Islet of Langerhans (tissue), 1 donor: ENCODE results near the gene EPB41L4B.
A peak's percentile ranks its signal among the peaks of the same experiment; 100 is the strongest.

Experiments used
- FAIRE-seq: peaks from one replicate; lab custom pipeline; 2011; peaks lifted over from hg19 to GRCh38; lab: Jason Lieb, UNC

Gene EPB41L4B

DNA sequence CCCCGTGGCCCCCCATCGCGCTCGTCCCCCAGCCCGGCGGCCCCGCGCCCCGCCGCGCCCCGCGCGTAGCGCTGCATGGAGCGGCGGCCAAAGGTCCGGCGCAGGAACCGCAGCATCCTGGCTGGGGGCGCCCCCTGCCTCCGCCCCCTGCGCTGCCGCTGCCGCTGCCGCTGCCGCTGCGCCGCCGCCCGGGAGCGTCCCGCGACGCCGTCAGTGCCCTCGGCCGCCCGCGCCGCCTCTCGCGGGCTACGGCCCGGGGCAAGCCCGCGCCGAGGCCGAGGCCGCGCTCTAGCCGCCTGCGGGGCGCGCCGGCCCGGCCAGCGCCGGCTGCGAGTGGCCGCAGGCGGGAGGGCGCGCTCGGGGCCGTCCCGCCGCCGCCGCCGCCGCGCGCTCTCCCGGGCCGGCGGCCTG is 523 bp downstream of the EPB41L4B start:
- FAIRE-seq, result no peak

DNA sequence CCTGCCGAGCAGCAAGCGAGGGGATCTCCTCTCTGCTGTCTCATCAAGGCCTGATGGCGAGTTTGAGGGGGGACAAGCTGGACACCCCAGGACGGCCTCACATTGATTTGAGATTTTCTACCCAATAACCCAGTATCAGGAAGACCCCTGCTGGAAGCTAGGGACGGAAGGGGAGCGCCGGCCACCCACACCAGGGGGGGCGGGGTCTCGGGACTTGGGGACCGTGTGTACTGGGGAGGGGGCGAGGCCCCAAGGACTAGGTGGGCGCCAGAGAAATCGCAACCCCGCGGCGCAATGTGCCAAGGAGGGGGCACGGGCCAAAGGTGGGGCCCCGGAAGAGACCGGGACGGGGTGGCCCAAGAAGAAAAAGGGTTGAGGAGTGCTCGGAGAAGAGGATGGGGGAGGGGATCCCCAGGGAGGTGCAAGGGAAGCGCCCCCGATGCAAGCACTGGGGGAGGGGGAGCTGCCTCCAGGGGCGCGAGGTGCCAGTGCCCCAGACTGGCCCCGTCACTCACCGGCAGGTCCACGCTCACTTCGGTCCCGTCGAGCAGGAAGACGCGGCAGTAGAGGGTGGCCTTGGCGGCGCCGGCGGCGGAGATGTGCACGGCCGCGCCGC is 1.1 kb downstream of the EPB41L4B start:
- FAIRE-seq, result no peak

DNA sequence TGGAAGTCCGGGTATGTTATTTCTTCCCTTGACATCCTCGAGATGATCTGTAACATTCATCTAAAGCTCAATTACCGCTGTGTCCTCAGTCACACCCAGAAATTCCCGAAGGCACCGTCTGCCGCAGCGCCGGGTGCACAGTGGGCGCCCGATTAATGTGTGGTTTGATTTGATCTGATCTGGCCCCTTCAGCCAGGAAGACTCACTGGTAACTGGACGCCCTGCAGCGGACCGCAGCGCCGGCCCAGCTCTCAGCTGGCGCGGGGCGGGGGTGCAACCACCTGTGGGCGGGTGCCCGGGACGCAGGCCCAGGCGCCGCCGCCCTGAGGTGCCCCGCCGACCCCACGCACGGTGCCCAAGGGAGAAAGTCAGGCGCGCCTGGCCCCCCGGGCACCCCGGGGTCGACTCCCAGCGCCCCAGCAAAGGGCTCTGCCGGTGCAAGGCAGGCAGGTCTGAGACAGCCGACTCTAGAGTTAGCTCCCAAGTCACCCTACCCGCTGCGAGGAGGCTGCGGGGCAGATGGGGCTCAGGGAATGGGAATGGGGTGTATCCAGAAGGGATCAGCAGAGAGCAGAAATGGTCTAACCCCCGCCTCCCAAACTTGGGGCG is 1.7 kb downstream of the EPB41L4B start:
- no peak for FAIRE-seq

DNA sequence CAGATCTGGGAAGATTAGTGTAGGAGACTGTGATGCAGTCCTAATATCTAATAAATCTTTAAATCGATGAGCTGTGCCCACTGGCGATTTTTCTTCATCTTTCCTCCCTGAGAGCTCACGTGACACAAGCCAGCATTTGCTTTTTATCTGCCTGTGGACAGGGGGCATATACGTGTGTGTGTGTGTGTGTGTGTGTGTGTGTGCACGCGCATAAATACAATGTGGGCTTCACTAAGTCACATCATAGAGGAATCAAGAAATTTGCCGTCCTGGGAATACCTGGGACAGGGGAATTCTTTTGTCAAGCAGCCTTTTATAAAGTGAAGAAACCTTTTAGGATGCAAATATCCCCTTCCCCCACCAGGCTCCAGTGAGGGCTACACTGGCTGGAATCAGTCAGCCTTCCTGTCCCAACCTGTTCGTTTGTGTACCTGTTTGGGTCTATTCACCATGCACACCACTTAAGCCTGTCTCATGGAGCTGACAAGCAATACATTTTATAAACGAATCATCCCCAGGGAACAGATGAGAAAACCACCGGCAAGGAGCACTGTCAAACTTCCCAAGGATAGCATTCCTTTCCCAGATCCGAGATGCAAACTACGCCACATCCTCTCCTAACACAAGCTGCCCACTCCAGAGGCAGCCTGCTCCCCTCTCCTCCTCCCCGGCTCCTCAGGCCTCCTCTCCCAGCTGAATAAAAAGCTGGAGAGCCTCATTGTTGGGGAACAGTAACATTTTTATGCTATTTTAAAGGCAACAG is 2.7 kb downstream of the EPB41L4B start:
- FAIRE-seq, result no peak

DNA sequence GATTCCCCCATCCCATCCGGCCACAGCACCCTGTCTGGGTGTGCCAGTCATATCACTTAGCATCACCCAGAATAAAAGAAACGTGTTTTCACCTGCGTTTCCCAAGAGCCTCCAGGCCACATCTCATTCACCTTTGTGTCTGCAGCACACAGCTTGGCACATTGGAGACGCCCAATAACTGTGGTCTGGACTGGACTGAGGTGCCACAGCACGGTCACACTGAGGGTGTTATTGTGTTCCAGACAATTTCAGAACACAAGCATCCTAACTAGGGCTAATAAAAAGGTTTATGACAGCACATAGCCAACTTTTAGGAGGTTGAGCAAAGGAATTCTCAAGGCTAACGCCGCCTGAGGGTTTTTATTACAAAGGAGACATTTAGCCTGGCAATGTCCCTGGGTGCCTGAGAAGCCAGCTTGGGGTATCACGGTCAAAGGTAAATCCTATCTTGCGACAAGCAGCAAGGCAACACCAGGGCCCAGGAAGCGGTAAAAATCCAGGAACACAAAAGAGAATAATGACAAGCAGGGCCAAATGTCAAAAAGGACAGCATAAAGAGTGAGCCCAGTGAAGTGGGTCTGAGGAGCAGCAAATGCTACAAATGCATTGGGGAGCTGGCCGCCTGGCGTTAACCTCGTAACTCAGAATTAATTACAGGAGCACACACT is 3.4 kb downstream of the EPB41L4B start:
- FAIRE-seq, result no peak

DNA sequence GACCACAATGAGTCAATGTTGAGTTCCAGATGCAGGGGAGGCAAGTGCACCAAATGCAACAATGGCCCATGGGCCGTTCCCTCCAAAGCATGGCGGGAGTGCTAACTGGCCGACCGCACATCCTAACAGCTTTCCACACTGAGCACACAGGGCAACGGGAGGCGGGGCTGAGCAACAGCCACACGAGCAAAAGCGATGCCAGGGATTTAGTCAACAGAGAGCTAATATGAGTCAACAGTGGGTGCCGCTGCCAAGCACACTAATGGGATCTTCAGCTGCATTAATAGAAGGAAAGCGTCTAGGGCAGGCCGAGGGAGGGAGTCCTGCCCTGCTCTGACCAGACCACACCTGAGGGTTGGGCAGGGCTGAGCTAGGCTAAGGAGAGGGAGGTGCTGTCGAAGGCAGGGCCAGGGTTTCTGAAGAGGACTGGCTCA is 4.6 kb downstream of the EPB41L4B start:
- FAIRE-seq, result peak; percentile 98

DNA sequence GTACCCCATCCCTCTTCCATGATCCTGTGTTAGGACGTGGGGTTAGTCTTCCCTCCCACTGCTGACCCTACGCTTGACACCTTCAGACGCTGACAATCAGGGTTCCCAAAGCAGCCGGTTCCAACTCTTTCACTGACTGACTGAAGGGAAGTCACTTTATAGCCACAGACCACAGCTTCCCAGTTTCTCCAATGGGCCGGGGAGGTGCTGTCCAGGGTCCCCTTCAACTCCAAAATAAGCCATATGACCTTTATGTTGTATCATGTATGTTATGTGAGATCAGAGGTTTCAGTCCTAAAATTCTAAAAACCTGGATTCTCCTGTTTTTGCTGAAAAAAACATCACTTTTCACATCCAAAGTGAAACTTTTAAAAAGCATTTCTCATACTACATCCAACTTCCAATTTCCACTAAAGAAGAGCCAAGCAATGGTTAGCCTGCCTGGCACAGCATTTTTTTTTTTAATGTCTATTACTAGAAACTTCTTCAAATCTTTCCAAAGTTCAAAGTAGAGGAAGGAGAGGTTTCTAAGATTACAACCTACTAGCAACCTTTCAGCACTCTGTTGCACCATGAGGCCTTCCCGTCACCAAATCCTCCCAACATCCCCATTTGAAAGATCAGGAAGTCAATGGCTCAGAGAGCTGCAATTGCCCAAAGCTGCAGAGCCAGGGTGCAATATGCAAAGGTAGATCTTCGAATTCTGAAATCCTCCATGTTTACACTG is 5.2 kb downstream of the EPB41L4B start:
- FAIRE-seq, result no peak

DNA sequence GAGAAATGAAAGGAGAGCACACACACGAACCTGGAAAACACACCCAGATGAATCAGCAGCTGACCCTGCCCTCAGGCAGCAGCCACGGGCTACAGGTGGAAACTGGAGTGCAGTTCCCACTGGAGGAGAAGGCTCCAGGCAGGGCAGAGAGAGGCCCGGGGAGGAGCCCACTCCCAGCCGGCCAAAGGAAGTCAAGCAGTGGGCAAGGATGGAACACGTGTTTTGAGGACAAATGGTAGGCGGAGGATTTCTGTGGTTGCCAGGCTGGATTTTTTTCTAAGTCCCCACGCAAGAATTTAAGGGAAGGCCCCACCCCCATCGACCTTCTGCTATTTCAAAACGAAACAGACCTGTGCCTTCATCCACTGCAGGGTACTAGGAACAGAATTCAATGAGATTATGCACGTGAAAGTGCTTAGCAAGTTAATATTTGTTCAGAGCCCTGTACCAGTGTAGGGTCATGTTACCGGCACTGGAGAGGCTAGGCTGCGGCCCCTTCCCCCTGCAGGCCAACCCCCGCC is 6.8 kb downstream of the EPB41L4B start:
- FAIRE-seq, result no peak

DNA sequence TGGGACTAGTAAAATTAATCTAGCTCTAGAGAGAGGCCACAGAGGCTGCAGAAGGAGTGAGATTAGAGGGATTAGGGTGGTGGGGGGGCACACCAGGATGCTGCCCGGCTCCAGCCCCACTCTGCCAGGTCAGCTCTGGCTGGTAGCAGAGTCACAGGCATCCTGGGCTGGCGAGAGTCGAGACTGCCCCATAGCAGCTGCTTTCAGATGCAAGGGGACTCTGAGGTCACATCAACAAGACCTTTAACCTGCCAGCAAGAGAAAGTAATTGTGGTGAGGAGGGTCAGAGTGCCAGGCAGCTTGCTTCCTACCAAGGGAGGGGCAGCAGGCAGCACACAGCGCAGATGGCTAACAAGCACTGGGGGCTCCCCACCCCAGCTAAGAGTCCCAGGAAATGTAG is 7.5 kb downstream of the EPB41L4B start:
- no peak for FAIRE-seq

DNA sequence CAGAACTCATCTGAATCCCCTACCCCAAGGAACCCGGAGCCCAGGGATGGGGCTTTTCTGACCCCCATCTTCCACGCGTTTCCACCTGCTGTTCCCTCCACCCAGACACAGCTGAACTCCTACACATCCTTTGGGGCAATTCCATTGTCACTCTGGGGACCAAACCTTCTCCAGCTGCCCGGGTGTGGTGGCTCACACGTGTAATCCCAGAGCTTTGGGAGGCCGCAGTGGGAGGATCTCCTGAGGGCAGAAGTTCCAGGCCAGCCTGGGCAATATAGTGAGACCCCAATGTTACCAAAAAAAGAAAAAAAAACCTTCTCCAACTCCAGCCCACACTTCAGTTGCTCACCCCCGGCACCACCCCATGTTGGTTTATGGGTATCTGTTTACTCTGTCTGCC is 8.1 kb downstream of the EPB41L4B start:
- no peak for FAIRE-seq

DNA sequence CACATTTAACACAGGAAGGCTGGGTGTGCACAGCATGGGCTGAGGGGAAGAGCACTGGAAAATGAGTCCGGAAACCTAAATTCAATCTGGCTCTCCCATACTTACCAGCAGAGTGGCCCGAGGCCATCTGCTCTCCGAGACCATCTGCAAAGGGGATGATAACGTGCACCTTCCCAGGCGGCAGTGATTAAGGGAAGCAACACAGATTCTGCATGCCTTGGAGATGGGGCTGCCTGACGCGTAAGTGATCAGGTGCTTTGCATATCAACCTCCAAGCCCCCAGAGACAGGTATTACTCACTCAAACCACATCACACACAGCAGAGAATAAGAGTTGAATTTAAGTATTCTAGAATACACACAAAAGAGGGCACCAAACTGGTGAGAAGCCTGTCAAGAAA is 9.1 kb downstream of the EPB41L4B start:
- FAIRE-seq, result no peak

DNA sequence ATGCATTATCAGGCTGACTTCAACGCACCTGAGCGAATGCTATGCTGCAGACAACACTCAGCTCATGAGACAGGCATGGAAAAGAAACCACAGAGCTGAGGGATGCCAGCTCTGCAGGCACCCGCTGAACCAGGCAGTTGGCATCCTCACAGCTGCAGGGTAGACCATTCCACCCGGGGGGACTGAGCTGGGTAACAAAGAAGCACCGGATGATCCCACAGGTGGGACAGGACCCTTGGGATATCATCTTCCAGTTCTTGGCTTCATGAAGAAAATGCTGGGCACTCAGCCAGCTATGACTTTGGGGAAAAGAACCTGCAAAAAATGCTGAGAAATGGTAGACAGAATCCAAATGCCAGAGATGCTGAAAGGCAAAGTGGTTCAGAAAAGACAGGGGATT is 9.6 kb downstream of the EPB41L4B start:
- FAIRE-seq, result no peak

DNA sequence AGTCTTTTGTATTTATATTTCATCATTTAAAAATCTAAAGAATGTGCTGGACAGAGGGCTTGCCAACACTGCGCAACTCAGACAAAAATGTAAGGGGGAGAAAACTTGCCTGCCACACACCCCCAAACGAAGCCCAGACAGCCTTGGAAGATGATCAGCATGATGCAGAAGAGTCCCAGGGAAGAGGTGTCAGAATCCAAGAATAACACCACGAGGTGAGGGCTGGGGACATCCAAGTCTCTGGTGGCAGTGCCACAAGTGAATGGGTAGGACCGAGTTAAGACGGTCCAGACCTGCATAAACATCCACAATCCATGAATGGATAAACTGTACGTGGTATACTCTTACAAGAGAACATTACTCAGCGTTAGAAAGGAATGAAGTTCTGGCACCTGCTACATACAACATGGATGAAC is 10.4 kb downstream of the EPB41L4B start:
- FAIRE-seq, result no peak

DNA sequence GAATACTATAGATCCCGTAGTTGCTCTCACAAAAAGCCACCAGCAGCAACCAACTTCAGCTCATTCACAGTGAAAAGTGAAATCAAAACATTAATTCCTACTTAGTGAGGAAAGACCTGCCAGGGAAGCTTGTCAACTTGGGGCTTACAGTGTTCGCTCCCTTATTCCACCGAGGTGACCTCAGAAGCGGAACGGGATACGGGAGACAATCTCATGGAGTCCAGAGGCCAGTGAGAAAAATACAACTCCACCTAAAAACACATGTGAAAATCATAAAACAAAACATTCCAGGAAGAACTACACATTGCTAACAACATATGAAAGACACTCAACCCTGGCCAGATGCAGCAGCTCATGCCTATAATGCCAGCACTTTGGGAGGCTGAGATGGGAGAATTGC is 11.6 kb downstream of the EPB41L4B start:
- no peak for FAIRE-seq

DNA sequence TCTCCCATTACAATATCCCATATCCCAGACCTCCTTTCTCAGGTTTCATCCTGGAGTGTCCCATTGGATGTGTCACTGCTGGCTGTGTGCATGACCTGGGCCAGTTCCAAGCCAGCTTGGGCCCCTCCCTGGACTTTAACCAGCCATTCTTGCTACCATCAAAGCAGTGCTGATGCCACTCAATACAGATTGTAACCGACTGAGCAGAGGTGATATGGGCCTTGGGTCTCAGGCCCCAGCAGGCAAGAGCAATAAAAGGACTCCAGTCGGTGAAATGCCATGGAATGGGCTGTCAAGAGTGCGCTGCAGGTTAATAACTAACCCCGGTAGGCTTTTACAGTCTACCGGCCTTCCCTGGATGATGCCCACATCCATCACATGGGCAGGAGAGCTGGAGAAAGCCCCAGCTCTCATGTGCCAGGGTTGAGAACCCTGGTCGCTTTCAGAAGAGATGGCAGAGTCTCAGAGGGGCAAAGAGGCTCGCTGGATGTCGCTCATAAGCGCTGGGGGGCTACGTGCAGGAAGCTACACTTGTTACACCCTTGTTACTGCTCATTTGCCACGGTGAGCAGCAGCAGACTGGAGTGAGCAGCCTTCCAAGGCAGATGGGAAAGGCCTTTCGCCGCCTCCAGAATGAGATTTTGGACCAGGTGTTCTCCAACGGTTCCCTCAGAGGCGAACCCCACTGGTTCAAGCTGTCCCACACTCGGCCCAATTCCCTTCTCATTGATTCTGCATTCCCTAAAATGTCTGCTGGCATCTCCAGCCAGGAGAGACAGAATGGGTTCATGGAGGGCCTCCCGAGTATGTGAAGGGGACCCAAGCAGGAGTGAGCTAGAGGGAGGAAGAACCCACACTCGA is 13.2 kb downstream of the EPB41L4B start:
- FAIRE-seq, result no peak

DNA sequence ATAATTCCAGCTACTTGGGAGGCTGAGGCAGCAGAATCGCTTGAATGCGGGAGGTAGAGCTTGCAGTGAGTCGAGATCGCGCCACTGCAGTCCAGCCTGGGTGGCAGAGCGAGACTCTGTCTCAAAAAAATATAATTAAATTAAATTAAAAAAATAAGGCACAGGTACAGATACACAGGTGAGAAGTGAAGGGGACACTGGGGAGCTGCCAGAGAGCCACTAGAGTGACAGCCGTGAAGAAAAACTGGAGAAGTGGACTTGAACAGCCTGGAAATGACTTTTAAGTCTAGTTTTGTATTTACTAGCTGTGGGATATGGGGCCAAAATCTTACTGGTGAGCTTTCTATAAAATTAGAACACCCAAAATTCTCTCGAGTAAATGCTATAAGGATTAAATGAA is 15.1 kb downstream of the EPB41L4B start:
- no peak for FAIRE-seq

DNA sequence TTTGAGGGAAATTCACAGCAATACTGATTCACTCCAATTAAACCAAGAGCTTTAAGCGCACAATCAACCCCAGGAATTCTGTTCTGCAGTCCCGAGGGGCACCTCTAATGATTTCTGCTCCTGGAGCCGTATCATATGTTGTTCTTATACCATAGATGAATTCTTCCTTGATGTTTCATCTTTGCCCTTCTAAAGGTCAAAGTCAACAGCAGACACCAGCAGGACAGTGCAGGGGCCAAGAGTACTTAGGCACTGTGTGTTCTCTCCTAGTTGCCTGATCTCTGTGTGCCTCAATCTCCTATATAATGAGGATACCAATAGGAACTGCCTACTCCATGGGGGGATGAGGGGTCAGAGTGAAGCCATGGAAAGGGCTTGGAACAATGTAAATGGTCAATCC is 16.5 kb downstream of the EPB41L4B start:
- no peak for FAIRE-seq

DNA sequence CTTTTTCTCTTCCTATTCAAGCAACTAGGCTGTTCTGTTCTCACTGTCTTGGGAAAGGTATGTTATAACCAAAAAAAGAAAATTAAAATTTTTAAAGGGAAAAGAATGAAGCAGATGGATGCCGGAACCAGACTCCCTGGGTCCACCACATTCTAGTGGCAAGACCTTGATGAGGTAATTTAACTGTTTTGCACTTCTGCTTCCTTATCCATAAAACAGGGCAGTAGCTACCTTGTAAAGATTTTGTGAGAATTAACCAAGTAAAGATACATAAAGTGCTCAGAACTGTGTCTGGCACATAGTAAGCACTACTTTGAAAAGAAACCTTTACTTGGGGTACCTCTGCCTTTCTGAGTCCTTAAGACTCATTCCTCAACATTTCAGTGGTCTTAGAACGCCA is 17.0 kb downstream of the EPB41L4B start:
- no peak for FAIRE-seq

DNA sequence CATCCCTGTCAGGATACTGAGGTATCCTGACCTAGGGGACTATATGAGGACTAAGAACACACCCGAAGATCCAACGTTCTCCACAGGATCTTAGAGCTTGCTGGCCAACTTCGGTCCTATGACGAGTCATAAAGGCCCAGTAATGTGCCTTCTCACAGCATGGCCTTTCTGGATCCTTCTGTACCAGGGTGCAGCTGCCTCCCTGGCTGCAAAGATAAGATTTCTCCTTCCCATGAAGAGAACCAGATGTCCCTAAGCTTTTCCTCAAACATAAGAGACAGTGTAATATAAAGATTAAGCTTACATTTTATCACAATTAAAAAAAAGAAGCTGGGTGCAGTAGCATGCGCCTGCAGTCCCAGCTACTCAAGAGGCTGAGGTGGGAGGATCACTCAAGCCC is 18.3 kb downstream of the EPB41L4B start:
- no peak for FAIRE-seq

DNA sequence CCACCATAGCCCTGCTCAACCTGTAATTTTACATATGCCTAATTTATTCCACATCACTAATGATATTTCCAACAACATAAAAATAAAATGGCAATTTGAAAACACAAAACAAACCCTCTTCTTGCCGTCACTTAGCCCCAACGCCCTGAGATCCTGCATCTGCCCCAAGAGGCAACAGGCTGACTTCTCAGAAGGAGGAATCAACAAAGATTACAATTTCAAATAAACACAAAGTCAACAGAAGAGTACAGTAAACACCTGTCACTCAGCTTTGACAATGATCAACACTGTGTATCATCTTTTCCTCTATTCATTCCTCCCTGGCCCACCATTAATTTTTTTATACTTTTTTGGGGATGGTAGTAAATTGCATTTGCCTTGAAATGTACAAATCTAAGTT is 19.8 kb downstream of the EPB41L4B start:
- no peak for FAIRE-seq

DNA sequence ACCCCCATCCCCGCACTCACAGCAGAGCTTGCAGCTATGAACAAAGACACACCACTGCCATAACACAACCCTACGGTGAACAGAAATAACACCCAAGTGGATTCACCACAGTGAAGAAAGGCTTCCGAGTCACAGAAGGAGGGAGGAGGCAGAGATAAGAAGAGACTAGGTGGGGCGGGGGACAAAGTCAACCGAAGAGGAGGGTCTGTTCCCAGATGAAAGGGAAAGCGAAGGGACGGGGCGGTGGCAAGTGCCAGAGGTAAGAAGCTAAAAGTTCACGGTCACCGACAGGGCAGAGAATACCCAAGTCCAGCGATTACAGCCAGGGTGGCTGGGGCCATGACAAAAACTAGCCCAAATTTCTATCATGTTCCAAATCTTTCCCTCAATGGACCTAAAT is 21.0 kb downstream of the EPB41L4B start:
- FAIRE-seq, result no peak
